Measurements from ENCODE around the gene GRB2.
"Not testable (repeated sequence)": the region's sequence is repeated elsewhere in the genome, so short reads cannot be mapped to it uniquely, and the experiment has no call there.

The GRB2 gene

GRCh38 chr17:75384751-75385150 lies 20.7 kb downstream of the GRB2 start:
- DNase-seq, result no peak

- no peak for DNase-seq
These were observed 21.7 kb downstream of the GRB2 start for GRCh38 chr17:75383842-75384195.

DNA sequence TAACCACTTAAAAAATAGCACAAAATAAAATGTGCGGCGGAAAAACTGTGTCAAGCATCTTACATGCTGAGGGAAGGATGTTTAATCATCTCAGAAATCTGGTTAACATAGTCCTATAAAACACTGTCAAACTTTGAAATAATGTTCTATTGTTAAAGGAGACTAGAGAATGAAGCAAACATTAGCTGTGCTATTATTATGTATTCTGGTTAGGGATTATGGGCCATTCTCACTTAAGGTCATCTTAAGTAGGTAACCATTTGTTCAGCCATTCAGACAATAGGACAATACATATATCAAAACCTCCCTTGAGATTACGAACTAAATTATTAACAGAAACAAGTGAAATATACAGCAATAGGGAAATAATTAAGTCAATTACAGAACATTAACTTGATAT lies 24.7 kb downstream of the GRB2 start:
- no peak for DNase-seq

DNA sequence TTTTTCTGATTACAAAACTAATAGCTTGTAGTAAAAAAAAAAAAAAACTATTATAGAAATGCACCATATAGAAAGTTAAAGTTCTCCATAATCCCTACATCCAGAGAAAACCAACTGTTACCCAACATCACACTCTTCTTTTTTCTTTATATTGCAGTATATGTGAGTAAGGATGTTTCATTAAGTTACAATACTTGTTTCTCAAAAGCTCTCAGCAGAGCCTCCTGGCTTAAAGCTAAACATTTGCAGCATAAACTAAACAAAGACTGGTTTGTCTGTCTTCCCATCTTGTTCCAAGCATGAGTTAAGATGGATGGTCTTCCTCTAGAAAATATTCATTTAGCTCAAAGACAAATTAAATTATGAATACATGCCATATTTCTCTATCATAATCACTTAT lies 25.2 kb downstream of the GRB2 start:
- no peak for DNase-seq

DNA sequence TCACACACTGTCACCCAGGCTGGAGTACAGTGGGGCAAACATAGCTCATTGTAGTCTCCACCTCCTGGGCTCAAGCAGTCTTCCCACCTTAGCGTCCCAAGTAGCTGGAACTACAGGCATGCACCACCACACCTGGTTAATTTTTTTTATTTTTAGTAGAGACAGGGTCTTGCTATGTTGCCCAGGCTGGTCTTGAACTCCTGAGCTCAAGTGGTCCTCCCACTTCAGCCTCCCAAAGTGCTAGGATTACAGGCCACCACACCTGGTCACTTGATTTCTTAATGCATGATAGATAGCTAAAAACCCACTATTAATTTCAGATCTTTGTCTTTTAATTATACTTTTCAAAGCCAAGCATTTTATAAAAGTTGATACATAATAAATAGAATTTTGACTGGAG lies 26.1 kb downstream of the GRB2 start:
- DNase-seq, result not testable (repeated sequence)

DNA sequence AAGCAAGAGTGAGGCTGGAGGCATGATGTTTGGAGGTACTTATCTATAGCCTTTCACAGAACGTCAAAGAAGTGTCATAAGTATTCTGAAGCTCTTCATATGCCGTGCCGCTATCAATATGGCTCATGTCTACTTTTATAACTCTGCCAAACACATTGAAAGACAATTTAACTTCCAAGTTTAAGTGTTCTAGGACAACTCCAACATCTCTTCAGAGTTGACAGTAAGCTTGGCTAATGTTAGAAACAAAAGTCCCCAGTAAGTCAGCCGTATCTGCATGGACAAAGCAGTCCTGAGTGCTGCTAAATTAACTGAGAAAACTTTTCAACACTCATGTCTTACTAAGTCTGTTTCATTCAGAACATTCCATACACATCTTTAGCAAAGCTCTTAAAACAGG lies 32.2 kb downstream of the GRB2 start:
- no peak for DNase-seq

- no peak for DNase-seq
These were observed 33.5 kb downstream of the GRB2 start for GRCh38 chr17:75371981-75372380.

- DNase-seq, result peak; percentile 62
These were observed 34.1 kb downstream of the GRB2 start for GRCh38 chr17:75371339-75371738.

- no peak for DNase-seq
These were observed 35.1 kb downstream of the GRB2 start for GRCh38 chr17:75370286-75370915.

- DNase-seq, result peak; percentile 56
These were observed 37.4 kb downstream of the GRB2 start for GRCh38 chr17:75367838-75368789.

GRCh38 chr17:75367312-75367711 lies 38.2 kb downstream of the GRB2 start:
- no peak for DNase-seq

DNA sequence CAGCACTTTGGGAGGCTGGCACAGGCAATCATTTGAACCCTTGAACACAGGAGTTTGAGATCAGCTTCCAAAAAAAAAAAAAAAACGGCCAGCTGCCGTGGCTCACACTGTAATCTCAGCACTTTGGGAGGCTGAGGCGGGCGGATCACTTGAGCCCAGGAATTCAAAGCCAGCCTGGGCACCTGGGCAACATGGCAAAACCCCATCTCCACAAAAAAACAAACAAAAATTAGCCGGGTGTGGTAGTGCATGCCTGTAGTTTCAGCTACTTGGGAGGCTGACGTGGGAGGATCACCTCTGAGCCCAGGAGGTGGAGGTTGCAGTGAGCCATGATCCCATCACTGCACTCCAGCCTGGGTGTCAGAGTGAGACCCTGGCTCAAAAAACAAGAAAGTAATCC lies 39.0 kb downstream of the GRB2 start:
- no peak for DNase-seq

DNA sequence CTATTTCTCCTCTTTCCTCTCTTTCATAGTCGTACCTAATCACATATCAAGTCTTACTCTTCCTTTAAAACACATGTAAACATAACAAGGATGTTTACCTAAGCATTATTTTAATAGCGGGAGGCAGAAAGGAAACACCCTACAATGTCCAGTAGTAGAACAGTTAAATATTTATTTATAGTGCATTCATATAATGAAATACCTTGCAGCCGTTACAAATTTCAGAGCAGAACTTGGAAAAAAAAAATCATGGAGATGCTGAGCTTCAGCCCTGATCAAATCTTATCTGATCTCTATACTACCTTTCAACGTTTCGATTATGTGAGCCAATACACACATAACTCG lies 39.6 kb downstream of the GRB2 start:
- DNase-seq, result no peak

DNA sequence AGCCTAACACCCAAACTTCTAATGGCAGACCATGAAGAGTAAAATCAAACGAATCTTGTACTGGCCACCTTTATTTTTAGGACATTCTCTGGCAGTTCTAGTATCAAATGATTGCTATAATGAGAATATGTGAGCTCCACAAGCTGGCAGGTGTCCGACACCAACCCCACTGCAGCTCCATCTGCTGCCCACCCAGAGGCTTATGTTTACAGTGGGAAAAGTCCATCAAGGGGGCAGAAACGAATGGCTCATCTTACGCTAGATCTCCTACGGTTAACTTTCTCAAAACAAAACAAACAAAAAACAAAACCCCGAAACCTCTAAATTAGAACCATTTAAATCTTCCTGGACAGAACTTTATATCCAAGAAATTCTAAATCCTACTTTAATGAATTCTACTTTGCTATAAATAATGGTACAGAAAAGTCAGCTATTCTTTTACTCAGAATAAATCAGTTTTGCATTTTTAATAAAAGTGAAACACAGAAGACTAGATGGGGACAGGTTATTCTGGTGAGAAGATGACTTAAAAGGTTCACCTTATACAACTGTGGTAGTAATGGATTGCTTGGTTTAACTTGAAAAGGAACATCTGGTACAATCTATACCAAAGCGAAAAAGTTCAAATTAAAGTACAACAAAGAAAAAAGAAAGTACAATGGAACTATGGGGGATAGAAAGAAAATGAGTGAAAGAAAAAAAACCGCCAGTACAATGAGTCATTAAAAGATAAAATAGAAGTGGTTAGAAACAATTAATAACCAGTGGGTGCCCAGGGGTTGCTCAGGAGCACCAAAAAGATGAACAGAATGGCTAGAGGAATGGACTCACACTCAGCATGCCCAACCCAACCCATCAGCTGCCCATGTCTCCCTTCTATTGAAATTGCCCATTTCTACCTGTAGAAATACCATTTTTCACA lies 40.2 kb downstream of the GRB2 start:
- DNase-seq, result peak; percentile 43

DNA sequence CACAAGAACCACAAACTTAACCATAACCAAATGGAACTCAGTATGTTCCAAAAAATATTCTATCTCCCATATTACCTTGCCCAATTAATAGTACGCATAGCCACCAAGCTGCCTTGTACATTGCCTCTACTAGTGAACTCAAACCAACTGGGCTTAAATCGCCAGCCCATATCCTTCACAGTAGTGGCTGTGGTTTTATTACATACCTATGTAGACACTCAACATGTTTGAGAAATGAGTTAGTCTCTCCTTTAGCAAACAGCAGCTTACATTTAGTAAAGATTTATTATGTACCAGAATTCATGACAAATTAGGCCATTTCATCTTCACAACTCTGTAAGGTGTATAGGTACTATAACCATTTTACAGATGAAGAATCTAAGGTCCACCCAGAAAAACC lies 41.4 kb downstream of the GRB2 start:
- no peak for DNase-seq

DNA sequence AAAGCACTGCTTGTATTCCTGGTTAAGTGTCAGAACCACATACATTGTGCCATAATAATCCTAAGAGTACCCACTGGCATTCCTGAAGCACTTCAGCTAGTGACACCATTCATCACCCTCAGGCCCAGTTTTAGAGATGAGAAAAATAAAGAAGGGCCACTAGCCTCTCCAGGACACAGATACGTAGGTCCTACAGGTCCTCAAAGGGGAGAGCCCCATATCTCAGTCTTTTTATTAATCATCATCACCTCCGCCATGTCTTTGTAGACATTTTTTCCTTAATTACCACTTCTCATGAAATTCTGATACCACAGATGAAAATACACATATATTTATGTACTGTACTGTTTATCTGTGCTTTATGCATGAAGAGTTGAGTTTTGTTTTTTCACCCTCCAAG lies 43.5 kb downstream of the GRB2 start:
- no peak for DNase-seq

- no peak for DNase-seq
These were observed 44.1 kb downstream of the GRB2 start for GRCh38 chr17:75361344-75361743.

DNA sequence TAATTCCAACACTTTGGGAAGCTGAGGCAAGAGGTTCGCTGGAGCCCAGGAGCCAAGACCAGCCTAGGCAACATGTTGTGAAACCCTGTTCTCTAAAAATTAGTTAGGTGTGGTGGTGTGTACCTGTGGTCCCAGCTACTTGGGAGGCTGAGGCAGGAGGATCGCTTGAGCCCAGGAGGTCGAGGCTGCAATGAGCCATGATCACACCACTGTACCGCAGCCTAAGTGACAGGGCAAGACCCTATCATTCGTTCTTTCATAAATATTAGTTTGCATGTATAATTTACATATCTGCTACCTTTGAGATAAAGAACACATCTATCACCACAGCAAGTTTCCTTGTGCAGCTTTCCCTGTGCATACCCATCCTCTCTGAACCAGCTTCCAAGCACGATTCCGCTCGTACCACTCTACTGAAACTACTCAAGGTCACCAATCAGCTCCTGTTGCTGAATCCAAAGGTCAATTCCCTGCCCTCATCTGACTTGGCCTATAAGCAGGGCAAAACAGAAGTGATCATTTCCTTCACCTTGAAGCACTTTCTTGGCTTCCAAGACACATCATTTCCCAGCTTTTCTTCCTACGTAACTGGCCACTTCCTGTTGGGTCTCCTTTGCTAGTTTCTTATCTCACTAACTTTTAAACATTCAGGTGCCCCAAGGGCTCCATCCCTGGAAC lies 49.1 kb downstream of the GRB2 start:
- DNase-seq, result no peak

GRCh38 chr17:75353176-75353575 lies 52.3 kb downstream of the GRB2 start:
- no peak for DNase-seq

DNA sequence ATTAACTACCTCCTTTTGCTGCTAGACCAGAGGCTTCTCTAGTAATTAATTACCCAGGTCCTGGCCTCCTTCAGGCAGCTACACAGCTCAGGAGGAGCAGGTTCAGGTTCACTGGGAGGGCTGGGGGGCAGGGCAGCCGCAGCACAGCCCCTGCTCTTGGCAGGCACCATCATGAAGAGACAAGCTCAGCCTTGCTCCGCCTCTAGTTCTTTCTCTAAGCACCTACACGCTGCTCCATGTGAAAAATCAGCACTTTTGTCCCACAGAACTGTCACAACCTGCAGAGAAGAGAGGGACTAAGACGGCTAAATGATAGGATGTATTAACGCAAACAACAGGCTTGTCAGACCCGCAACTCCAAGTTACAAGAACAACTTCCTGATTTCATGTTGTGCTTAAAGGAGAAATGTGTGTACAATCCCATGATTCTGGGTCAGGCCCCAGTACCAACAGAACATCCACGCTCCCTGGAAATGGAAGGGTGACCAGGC lies 53.4 kb downstream of the GRB2 start:
- peak; percentile 46 for DNase-seq

- no peak for DNase-seq
These were observed 54.8 kb downstream of the GRB2 start for GRCh38 chr17:75350706-75351105.

GRCh38 chr17:75350029-75350428 lies 55.4 kb downstream of the GRB2 start:
- DNase-seq, result no peak

DNA sequence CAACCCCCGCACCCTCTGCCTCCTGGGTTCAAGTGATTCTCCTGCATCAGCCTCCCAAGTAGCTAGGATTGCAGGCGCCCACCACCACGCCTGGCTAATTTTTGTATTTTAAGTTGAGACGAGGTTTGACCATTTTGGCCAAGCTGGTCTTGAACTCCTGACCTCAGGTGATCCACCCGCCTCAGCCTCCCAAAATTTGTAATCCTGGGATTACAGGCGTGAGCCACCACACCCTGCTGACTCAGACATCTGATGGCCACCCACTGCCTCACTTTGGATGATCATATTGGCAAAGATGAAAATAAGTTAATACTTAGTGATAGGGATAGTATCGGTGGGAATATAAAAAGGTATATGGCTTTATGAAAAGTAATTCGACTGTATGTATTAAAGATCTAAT lies 55.9 kb downstream of the GRB2 start:
- no peak for DNase-seq
